Stimulated activated CD4-positive, alpha-beta T cell treated with anti-CD3 and anti-CD28 coated beads, Interleukin-12 subunit alpha, Interleukin-12 subunit beta, amount 100 ng/mL, for 48 hours (primary cell): ENCODE data around the gene MBTD1.
"Not testable (repeated sequence)": the region's sequence is repeated elsewhere in the genome, so short reads cannot be mapped to it uniquely, and the experiment has no call there.

Experiments
- DNase-seq, 3 donors: peaks; one replicate each; pipeline ENCODE4 v3.0.0-alpha.2; 2020; ENCODE audit warnings: low read depth in 2 of 3, low spot score in 1 of 3

Gene MBTD1

GRCh38 chr17:51256101-51256500 lies 3.7 kb downstream of the MBTD1 start:
- DNase-seq: no peak

DNA sequence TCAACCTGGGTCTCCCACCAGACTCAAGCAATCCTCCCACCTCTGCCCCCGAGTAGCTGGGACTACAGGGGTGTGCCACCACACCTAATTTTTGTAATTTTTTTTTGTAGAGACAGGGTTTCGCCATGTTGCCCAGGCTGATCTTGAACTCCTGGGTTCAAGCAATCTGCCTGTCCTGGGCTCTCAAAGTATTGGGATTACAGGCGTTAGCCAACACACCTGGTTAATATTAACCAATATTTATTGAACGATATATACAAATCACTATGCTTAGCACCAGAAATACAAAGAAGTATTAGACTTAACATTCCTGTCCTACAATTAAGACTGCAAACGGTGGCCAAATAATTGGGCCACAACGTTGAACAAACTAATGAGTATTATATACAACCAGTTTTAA lies 4.2 kb downstream of the MBTD1 start:
- DNase-seq: no peak

- DNase-seq: no peak
Measured at GRCh38 chr17:51251010-51251409, 8.8 kb downstream of the MBTD1 start.

DNA sequence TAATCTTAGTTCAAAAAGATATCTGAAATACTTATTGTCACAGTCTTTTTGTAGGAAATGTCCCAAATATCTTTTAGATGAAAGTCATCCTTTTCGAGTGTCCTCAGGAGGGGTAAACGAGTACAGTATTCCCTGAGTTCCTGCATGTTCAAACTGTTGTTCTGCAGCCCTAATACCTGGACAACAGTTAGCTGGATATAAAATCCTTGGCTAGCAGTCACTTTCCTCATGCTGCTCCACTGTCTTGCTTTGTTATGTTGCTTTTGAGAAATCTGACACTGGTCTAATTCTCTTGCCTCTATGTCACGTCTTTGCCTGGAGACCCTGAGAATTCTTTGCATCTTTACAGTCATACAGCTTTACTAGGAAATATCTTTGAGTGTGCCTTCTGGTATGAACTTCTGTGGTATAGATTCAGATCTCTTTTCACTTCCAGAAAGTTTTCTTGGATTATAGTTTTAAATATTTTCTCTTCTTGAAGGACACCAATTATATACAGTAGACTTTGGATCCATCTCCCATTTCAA lies 9.5 kb downstream of the MBTD1 start:
- no peak for DNase-seq

DNA sequence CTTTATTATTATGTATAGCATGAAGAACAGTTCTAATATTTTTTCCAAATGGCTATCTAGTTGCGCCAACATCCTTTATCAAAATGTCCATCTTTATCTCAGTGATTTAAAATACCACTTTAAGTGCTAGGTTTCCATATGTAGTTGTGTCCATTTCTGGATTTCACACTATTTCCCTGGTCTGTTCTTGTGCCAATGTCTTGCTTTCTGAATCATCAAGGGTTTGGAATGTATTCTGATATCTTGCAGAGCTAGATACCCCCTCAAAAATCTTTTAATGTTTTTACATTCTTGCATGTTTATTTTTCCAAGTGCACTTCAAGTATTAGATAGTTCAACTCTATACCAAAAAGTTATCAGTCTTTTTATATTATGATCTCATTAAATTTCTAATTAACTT lies 14.3 kb downstream of the MBTD1 start:
- DNase-seq: no peak

DNA sequence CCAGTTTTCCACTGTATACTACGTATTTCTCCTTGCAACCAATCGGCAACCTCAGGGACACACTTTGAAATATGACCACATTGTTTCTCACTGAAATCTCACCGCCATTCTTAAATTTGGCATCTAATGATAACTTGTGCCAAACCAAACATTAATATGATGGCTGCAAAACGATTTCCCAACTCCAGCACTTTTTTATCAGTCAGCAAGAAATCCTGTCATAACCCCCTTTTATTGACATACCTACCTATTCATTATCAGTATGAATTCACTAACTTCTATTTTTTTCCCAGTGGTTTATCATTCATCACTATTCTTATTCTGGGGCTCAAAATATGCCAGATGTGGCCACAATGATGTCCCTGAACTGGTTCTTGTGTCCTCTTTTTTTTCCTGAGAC lies 15.8 kb downstream of the MBTD1 start:
- no peak for DNase-seq

- no peak for DNase-seq
Measured at GRCh38 chr17:51240275-51240674, 19.6 kb downstream of the MBTD1 start.

GRCh38 chr17:51238255-51238887 lies 21.5 kb downstream of the MBTD1 start:
- no peak for DNase-seq

DNA sequence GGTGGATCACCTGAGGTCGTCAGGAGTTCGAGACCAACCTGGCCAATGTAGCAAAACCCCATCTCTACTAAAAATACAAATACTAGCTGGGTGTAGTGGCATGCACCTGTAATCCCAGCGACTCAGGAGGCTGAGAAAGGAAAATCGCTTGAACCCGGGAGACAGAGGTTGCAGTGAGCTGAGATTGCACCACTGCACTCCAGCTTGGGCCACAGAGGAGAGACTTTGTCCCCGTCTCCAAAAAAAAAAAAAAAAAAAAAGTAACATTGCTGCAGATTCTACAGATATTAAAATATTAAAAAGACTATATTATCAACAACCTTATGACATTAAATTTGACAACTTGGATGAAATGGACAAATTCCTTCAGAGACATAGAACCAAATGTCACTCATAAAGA lies 25.7 kb downstream of the MBTD1 start:
- no peak for DNase-seq

DNA sequence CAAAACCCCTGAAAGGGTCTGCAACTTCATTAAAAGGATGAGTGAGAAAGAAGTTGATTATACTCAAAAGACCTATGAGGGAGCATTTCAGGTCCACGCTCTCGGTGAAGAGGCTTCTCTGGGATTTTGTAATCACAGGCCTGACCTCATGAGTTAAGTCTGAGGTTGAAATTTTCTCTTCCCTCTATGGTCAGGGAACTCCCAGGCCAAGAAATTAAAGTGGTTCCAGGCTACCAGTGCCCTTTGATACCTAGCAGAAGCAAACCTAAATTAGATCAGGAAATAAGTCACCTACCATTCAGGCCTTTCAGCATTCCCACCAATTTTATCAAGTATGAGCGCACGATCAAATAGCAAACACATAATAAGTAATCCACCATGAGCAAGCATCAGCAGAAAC lies 27.9 kb downstream of the MBTD1 start:
- no peak for DNase-seq

DNA sequence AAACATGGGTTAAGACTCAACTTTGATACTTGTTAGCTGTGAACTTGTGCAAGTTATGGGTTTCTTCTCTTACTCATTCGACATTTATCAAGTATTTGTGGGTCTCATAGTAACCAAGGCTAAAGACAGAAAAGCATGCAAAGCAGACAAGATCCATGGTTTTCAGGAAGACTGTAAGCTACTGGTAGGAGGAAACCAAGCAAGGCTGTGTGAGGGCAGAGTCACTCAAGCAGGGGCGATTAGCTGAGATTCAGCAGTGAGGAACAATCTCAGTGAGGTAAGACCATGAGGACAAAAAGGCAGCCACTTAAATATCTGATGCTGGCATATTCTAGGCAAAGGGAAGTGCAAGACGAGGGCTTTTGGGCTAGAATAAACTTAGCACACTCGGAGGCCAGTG lies 29.5 kb downstream of the MBTD1 start:
- DNase-seq: no peak

- DNase-seq: no peak
Measured at GRCh38 chr17:51229889-51230288, 30.0 kb downstream of the MBTD1 start.

- DNase-seq: no peak
Measured at GRCh38 chr17:51228161-51228560, 31.7 kb downstream of the MBTD1 start.

DNA sequence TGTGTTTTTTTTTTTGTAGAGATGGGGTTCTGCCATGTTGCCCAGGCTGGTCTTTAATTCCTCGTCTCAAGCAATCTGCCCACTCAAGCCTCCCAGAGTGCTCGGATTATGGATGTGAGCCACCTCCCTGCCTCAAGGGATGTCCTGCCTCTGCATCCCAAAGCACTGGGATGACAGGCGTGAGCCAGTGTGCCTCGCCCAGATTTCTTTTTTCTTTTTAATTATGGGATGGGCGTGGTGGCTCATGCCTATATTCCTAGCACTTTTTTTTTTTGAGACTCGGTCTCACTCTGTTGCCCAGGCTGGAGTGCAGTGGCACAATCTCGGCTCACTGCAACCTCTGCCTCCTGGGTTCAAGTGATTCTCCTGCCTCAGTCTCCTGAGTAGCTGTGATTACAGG lies 34.3 kb downstream of the MBTD1 start:
- not testable (repeated sequence) for DNase-seq

DNA sequence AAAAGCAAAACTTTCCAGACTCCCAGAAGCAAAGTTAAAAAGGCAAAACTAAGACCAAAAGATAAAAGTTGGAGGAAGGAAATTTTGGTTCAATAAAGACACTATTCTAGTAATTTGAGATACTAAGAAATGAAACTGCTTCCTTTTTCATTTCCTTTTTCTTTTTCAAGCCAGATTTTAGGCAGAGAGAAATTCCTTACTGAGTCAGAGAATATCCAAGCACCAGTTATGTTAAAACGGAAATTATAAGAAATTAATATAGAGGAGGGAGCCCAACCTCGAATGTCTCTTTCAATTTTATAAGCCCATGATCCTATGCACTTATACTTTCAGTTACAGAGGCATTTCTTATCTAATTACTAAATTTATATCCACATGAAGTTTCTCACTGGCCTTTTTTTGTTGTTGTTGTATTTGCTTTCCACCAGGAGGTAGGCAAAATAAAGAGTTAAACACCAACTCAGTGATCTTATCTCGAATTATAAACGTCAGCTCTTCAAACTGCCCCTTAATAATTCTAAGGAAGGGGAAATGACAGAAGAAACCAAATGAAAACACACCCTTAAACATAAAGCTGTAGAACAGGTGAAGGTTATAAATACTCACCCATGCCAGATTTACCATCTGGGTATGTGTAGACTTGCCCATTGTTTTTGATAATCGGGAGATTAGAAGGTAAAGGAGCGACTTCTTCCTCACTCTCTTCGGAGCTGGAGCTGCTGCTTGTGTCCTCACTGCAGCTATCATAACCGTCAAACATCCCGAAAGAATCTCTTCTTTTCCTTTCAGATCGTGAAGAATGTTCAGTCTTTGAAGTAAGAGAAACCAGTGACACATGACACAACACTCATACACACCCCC lies 35.2 kb downstream of the MBTD1 start:
- DNase-seq: no peak

DNA sequence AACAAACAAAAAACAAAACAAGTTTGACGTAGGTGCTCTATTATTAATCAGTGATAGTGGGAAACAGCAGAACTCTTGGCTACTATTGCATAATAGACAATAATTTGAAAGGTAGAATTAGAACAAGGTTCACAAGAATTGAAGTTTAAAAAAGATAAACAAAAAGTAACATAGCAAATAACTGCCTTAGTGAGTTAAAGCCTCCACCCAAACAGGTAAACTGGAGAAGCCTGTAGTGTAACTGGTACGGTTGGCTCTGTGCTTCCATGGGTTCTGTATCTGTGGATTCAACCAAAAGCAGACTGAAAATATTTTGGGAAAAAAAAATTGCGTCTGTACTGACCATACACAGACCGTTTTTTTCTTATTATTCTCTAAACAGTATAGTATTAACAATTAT lies 38.5 kb downstream of the MBTD1 start:
- DNase-seq: no peak

- no peak for DNase-seq
Measured at GRCh38 chr17:51217946-51218345, 41.9 kb downstream of the MBTD1 start.

DNA sequence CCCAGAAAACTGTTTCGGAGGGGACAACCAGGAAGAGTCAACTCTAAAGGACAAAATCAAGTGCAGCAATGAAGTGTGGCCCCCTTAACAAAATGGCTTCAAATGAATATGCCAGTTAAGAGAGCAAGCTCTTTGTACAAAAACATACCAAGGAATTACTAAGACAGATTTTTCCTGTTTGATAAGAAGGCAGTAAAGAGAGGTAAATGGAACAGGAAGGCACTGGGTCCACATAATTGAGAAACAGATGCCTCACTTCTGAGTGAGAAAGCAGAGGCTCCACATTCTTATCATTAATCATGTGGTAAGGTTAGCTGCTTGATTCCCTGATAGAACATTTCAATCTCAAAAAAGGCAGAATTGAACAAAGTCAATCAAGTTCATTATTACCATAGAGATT lies 44.9 kb downstream of the MBTD1 start:
- no peak for DNase-seq

DNA sequence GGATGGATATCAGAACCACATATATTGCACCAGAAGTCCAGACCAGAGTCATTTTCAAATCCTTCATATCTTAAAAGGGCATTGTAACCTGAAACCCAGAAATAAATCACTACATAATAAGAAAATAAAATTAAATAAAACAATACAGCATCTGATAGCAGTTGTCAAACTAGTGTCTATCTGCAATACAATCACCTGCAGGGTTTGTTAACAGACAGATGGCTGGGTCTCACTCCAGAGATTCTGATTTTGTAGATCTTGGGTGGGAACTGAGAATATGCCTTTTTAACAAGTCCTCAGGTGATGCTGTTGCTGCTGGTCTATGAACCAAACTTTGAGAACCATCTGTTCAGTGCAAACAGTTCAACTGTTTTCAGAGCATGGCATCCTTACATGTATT lies 56.0 kb downstream of the MBTD1 start:
- no peak for DNase-seq

DNA sequence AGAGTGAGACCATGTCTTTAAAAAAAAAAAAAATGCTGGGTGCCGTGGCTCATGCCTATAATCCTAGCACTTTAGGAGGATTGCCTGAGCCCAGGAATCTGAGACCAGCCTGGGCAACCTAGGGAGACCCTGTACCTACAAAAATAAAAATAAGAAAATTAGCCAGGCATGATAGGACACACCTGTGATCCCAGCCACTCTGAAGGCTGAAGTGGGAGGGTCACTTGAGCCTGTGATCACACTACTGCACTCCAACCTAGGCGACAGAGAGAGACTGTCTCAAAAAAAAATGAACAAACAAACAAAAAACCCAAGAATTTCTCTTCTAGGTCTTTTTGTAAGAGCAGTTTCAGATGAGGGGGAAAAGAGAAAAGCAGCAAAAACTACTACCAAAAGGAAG lies 59.0 kb downstream of the MBTD1 start:
- no peak for DNase-seq

GRCh38 chr17:51200295-51200694 lies 59.6 kb downstream of the MBTD1 start:
- no peak for DNase-seq

DNA sequence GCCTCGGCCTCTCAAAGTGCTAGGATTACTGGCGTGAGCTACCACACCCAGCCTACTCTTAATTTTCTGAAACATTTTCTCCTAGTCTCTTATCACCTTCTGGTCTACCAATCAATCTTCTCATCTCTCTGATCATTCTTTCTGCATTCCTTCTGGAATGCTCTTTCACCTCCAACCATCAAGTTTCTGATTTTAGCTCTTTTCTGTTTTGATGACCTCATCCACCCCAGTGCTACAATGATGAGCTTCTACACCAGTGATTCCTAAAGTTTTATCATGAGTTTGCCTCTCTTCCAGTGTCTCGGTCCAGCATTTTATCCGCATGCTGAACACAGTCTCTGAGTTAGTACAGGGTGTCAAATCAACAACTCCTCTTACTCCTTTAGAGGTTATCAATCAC lies 62.1 kb downstream of the MBTD1 start:
- DNase-seq: no peak

- no peak for DNase-seq
Measured at GRCh38 chr17:51191895-51192294, 68.0 kb downstream of the MBTD1 start.
